ENCODE data around the gene RARS2.
"Not testable (repeated sequence)": the region's sequence is repeated elsewhere in the genome, so short reads cannot be mapped to it uniquely, and the experiment has no call there.

GRCh38 chr6:87613018-87613417, 23.2 kb upstream of the RARS2 start:
- not testable (repeated sequence) for TF ChIP-seq POLR2A, EP300, POLR2AphosphoS5 (IDR thresholded peaks at IDR 0.05)
- TF ChIP-seq, protein P1, sequence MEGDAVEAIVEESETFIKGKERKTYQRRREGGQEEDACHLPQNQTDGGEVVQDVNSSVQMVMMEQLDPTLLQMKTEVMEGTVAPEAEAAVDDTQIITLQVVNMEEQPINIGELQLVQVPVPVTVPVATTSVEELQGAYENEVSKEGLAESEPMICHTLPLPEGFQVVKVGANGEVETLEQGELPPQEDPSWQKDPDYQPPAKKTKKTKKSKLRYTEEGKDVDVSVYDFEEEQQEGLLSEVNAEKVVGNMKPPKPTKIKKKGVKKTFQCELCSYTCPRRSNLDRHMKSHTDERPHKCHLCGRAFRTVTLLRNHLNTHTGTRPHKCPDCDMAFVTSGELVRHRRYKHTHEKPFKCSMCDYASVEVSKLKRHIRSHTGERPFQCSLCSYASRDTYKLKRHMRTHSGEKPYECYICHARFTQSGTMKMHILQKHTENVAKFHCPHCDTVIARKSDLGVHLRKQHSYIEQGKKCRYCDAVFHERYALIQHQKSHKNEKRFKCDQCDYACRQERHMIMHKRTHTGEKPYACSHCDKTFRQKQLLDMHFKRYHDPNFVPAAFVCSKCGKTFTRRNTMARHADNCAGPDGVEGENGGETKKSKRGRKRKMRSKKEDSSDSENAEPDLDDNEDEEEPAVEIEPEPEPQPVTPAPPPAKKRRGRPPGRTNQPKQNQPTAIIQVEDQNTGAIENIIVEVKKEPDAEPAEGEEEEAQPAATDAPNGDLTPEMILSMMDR (IDR thresholded peaks at IDR 0.05), result not testable (repeated sequence)

All from upper lobe of left lung (tissue), 4 donors.